HG03558 (cell line): ENCODE data around the gene NFKBIB.
"Not testable (repeated sequence)": the region's sequence is repeated elsewhere in the genome, so short reads cannot be mapped to it uniquely, and the experiment has no call there.

ENCODE experiments used
- ATAC-seq: cut with Tn5 transposase; IDR thresholded peaks from one replicate; pipeline ENCODE4 v1.9.1; 2021; ENCODE audit warnings: moderate number of reproducible peaks; ENCODE audit not compliant: unreplicated experiment; ENCODE audit errors: extremely low read depth

NFKBIB gene

DNA sequence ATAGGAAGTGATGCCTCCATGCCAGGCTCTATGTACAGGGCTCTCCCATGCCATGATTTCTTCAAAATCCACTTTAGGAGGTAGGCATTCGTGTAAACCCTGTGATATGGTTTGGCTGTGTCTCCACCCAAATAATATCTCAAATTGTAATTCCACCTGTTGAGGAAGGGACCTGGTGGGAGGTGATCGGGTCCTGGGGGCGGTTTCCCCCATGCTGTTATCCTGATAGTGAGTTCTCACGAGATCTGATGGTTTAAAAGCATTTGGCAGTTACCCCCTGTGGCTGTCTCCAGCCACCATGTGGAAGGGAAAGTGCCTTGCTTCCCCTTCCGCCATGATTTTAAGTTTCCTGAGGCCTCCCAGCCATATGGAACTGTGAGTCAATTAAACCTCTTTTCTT lies 22.7 kb downstream of the NFKBIB start:
- no peak for ATAC-seq

DNA sequence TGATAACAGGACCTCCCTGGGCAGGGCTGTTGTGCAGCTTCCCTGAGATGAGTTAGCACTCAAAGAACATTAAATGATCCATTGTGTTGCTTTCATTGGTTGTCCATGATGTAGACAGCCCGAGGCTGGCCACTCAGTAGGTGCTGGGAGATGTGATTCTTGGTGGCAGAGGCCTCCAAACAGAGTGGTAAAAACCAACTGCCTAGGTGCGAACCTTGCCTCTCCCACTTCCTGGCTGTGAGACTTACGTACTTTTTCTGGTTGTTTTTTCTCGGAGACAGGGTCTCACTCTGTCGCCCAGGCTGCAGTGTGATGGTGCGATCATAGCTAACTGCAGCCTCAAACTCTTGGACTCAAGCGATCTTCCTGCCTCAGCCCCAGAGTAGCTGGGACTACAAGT lies 24.6 kb downstream of the NFKBIB start:
- no peak for ATAC-seq

DNA sequence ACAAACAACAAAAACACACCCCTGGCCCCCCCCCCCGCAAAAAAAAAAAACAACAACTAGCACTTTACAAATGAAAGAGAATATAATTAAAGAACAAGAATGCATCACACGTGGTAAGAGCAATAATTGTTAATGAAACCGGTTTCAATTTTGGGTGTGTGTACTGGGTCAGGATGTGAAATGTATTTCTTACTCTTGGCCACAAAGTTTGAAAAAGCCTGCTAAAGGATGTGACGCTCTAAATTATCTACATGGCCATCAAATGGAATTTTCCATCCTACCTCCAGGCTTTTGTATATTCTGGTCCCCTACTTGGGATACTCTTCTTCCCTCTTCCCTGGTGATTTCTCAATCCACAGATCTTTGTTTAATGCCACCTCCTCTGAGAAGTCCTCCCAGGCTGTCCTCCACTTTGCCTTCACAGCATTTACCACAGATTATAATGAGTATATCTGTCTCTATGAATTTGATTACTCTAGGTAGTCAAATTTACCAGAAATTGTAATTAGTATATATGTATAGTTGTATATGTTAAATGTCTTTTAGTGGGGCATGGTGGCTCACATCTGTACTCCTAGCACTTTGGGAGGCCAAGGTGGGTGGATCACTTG lies 28.7 kb downstream of the NFKBIB start:
- no peak for ATAC-seq

DNA sequence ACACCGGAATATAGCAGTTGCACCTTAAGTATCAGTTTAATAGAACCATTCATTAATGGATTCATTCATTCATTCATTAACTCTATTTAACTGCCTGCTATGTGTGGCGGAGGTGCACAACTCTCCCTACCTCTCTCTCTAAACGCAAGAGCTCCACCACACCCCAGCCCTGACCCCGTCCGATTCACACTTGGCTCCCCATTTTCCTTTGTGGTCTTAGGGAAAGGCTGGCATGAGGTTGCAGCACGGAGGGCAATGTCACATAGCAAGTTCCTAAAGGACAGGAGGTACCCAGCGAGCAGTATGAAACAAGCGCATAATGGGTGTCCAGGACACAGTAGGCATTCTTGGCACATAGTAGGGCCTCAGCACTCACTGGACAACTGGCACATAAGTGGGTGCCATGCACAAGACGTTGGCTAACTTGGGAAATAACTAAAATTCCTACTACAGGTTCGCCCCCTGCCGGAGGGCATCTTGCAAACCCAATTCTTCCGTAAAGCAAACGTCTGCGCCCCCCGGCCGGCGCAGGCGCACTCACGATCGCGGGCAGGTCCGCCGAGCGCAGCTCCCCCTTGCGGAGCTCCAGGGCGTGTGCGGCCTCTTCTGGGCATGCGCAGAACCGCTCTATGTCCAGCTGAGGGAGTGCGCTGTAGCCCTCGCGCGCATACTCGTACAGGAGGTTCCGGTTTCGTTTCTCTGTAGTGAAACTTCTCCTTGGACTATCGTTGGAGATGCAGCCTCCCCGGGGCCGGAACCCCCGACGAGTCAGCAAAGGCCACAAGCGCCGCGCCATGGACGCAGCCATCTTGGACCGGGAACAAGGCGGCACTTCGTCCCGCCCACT lies 30.4 kb downstream of the NFKBIB start, which contains the start of gene SARS2:
Gene SARS2, minus strand, starts transcription at position 835 of the 847 bp plus-strand sequence. Its CDS starts 27 bp downstream, at position 808.
- peak; percentile 41 for ATAC-seq

DNA sequence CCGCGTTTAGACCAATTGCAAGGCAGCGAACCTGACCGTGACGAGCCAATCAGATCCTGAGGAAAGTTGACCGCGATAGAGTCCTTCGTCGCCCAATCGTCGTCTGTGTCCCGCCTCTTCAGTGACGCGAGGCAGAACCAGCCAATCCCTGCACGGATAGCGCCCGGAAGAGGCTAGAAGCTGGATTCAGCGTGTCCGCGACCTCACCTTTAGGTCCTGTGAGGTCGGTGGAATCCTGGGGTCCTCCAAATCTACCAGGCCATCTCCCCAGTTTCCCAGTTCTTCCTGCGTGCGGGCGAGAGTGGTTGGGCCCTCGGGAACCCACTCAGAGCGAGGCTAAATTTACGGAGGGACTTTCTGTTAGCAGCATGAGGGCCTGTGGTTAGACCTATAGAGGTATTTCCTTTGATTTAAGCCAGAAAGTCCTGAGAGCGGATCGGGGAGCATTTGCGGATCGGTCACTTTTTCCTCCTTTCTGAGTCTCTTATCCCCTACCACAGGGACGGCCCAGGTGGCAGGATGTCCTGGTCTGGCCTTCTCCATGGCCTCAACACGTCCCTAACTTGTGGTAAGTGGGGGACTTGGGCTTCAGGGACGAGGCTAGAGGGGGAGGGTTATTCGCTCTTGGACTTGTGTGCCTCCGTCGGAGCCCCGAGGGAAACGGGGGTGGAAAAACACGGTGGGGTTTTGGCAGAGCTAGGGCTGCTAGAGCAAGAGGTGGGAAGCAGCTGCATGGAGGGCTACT lies 31.2 kb downstream of the NFKBIB start, which contains the start of gene MRPS12:
Gene MRPS12, plus strand, starts transcription at position 169 of the 745 bp plus-strand sequence. Its CDS starts 351 bp downstream, at position 520.
- peak; percentile 68 for ATAC-seq

DNA sequence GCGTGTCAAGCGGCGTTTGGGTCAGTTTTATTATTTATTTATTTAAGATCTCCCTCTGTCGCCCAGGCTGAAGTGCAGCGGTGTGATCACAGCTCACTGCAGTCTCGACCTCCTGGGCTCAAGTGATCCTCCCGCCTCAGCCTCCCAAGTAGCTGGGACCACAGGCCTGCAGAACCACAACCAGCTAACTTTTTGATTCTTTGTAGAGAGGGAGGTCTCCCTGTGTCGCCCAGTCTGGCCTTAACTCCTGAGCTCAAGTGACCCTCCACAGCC lies 31.7 kb downstream of the NFKBIB start:
- no peak for ATAC-seq

DNA sequence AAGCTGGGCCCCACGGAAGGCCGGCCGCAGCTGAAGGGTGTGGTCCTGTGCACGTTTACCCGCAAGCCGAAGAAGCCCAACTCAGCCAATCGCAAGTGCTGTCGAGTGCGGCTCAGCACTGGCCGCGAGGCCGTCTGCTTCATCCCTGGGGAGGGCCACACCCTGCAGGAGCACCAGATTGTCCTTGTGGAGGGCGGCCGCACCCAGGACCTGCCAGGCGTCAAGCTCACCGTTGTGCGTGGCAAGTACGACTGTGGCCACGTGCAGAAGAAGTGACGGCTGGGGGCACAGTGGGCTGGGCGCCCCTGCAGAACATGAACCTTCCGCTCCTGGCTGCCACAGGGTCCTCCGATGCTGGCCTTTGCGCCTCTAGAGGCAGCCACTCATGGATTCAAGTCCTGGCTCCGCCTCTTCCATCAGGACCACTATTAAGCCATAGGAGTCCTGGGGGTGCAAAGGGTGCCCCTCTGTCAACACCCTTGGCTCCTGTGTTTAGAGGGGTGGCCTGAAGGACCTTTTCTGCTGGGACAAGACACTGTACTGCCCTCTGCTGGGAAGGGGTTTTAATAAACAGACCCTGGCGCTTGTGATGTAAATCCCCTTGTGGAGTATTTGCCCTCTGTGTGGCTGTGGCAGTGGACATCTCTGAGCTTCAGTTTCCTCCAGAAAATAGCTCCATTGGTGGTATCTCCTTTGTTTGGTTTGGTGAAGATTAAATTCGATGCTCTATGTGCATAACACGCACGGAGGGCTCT lies 32.8 kb downstream of the NFKBIB start:
- no peak for ATAC-seq

DNA sequence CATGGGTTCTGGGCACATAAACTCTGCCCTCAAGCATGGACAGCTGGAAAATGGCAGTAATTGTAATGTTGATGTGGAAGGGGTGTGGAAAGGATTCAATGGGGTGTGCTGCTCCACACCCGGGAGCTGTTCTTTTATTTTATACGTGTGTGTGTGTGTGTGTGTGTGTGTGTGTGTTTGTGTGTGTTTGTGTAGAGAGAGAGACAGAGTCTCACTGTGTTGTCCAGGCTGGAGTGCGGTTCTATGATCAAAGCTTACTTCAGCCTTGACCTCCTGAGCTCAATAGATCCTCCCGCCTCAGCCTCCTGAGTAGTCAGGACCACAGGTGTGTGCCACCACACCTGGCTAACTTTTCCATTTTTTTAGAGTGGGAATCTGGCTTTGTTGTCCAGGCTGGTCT lies 33.8 kb downstream of the NFKBIB start:
- no peak for ATAC-seq

DNA sequence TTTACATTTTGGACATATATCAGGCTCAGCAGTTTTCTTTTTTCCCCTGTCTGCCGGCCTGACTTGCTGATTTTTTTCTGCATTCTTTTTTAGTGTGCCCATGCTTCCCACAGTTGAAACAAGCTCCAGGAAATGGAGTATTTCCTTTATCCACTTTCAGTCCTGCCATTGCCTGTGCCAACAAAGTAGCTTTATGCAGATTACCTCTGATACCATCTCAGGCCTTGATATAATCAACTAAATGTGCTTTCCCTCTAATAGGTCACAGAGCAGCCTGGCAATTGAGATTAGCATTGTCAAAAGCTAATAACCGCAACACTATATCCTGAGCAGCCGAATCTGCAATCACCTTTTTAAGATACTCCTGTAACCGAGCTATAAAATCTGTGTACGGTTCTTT lies 40.2 kb downstream of the NFKBIB start:
- ATAC-seq = no peak

DNA sequence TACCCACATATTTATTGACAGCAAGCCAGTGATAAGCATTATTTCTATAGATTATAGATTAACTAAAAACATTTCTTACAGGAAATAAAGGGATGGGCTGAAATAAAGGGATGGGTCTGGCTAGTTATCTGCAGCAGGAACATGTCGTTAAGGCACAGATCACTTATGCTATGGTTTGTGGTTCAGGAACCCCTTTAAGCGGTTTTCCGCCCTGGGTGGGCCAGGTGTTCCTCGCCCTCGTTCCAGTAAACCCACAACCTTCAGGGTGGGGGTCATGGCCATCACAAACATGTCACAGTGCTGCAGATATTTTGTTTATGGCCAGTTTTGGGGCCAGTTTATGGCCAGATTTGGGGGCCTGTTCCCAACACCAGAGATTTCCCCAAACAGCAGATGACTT lies 41.7 kb downstream of the NFKBIB start:
- ATAC-seq = not testable (repeated sequence)

DNA sequence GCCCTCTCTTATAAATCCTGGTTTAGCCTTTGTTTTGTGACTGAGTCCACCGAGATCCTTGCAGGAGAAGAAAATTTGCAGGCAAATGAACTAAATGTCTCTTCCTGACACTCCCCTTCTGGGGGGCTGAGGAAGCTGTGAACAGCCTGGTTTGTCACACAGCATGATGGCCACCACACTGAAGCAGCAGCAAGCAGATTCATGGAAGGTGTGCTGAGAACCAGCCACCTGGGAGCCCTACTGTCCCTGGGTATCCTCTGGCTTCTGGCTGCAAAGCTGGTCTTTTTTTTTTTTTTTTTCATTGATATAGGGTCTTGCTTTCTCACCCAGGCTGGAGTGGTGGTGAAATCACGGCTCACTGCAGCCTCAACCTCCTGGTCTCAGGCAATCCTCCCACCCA lies 42.2 kb downstream of the NFKBIB start:
- ATAC-seq = no peak

DNA sequence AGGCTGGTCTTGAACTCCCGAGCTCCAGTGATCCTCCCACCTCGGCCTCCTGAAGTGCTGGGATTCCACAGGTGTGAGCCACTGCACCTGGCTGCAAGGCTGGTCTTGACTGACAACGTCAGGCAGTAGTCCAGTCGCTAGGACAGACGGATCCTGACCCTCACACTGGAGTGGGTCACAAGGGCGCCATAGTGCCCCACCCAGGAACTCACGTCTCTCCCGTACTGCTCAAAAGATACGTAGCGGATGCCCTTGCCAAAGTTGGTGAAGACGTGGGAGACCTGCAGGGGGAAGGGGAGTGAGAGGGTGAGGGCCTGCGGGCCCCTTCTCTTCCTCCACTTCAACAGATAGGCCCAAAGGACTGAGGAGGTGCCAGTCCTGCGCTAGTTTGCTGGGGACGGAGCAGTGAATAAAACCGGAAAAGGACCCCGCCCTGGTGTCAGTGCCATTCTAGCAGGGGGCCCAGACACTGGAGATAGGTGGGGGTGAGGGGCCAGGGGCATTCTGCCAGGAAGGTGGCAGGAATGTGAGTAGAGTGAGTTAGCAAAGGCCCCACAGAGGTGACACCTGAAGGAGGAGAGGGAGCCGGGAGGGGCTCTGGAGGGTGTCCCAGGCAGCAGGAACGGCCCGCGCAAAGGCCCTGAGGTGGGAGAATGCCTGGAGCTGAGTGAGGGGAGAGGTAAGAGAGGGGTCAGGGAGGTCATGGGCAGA lies 42.9 kb downstream of the NFKBIB start:
- ATAC-seq = no peak

DNA sequence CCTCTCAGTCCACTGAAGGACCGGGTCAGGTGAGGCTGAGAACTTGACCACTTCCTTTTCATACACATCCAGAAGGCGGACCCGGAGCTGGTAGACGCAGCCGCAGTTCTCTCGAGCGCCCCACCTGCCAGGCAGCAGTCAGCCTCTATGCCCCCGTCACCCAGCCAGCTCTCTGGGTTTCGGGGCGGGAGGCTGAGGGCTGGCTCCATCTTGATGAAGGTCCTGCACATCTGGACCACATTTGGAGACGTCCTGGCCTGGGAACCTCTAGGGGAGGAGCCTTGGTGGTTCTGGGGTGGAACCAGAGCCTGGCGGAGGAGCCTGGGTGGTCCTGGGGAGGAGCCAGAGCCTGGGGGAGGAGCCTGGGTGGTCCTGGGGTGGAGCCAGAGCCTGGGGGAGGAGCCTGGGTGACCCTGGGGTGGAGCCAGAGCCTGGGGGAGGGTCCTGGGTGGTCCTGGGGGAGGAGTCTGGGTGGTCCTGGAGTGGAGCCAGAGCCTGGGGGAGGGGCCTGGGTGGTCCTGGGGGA lies 45.3 kb downstream of the NFKBIB start:
- no peak for ATAC-seq

DNA sequence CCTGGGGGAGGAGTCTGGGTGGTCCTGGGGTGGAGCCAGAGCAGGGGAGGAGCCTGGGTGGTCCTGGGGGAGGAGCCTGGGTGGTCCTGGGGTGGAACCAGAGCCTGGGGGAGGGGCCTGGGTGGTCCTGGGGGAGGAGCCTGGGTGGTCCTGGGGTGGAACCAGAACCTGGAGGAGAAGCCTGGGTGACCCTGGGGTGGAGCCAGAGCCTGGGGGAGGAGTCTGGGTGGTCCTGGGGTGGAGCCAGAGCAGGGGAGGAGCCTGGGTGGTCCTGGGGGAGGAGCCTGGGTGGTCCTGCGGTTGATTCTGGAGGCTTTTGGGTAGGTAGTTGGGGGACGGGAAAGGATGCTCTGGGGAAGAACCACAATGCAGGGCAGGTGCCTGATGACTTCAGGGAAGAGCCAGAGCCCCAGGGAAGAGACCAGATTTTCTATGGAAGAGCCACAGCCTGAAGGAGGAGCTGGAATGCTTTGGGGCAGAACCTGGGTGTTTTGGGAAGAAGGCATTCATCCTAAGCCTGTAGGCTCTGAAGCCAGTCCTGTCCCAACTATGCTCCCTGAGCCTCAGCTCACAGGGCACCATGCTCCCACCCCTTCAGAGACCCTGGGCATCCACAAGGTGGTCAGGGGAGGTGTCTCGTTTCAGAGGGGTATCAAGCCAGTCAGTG lies 45.9 kb downstream of the NFKBIB start:
- ATAC-seq = no peak

DNA sequence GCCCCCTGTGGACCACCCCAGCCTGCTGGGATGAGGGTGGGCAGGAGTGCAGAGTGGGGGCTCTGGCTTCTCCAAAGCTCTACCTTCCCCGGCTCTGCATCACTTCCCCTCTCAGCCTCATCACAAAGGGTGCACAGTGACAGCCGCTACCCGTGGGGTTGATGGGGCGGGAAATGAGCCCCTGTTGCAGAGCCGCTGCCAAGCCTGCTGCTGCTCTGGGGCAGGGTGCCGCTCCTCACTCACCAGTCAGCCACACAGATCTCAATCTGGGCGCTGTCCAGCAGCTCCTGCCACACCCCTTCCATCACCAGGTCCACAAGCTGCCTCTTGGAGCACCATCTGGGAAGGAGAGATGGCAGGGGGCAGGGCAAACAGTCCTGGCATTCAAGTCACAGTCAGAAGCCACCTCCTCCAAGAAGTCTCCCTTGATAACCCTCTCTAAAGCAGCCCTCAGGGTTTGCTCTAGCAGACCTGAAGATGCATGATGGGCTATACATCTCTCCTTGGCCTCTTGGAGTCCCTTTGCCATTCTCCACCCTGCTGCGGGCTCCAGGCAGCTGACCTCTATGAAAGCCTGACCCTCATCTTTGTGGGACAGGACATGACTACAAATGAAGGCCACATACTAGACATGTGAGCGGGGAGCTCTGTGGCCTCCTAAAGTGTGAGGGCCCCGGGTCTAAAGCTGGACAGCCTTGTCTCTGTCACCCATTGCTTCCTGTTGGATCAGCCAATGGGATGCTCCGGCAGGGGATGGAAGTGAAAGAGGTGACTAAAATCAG lies 46.7 kb downstream of the NFKBIB start:
- no peak for ATAC-seq

DNA sequence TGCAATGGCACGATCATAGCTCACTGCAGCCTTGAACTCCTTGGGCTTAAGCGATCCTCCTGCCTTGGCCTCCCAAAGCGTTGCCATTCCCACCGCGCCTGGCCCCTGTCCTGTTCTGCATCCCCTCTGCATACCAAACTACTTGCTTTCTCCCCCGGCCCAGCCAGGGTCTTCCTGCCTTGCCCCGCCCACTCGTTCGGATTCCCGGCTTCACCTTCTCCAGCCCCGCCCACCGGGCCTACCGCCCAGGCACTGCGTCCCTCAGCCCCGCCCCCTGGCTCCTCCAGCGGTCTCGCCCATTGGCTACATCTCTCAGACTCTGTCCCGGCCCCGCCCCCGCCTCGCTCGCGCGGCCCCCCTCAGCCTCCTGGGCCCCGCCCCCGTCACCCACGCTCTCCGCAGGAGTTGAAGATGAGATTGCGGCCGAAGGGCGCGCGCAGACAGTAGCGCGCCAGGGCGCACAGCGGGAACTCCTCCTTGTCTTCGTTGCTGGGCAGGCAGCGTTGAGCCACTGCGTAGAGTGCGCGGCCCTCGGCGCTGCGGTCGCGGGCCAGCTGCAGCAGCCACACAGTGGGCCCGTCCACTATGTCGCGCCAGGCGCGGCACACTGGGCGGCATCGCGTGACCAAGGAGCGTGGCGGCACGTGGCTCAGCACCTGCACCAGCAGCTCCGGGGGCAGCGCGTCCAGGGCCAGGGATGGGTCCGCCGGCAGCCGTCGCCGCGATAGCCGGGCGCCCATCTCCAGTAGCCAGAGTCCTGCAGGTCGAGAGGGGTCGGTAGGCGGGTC lies 50.0 kb downstream of the NFKBIB start:
- no peak for ATAC-seq

DNA sequence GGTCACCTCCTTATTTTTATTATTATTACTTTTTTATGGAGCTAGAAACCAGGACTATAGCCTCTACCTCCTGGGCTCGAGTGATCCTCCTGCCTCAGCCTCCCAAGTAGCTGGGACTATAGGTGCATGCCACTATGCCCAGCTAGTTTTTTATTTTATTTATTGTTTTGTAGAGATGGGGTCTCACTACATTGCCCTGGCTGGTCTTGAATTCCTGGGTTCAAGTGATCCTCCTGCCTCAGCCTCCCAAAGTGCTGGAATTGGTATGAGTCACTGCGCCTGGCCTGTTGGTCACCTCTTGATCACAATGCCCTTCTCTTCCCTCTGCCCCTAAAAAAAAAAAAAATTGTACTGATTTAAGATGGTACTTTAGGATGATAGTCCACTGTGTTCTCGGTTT lies 51.4 kb downstream of the NFKBIB start:
- ATAC-seq = no peak
